Activated CD8-positive, alpha-beta memory T cell treated with anti-CD3 and anti-CD28 coated beads, Interleukin-2, amount 50 U/mL, for 24 hours (primary cell): ENCODE data around the gene COMP.
"Not testable (repeated sequence)": the region's sequence is repeated elsewhere in the genome, so short reads cannot be mapped to it uniquely, and the experiment has no call there.

ENCODE experiments used
- DNase-seq: peaks from one replicate; pipeline ENCODE4 v3.0.0-alpha.2; 2020; ENCODE audit errors: extremely low read depth

The COMP gene

DNA sequence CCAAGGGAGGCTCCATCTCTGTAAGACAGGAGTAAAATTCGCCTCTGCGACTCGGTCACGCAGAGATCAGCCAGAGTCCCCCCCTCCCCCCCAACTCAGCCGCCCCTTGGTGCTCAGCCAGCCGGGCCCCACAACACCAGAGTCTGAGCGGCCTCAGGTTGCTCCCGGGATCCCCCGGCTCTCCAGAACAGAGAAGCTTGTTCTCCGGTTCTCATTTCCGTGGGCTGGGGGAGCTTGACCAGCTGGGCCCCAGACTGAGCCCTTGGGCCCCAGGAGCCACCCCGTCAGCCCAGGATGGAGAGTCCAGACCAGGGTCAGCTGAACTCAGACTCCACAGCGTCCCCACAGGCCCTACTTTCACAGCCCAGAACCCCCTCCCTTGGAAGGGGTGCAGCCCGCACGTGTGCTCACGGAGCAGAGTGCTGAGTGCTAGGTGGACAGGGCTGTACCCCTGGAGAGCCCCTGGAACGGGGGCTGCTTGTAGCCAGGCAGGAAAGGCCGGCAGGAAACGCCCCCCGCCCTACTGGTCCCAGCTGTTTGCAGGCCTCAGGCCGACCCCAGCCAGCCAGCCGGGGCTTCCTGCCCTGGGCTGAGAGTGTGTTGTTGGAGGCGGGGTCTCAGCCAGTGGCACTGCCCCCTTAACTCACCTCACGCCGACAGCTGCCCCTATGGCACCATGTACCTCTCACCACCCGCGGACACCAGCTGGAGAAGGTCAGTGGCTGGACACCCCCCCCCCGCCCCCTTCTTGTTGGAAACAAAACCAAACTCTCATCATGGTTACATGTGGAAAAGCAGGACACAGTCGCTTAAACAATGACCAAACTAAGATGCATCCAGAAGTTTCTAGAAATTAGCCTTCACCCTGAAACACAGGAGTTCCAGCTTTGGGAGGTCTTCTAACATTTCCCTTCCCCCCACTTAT is 44.4 kb downstream of the COMP start:
- DNase-seq = no peak

DNA sequence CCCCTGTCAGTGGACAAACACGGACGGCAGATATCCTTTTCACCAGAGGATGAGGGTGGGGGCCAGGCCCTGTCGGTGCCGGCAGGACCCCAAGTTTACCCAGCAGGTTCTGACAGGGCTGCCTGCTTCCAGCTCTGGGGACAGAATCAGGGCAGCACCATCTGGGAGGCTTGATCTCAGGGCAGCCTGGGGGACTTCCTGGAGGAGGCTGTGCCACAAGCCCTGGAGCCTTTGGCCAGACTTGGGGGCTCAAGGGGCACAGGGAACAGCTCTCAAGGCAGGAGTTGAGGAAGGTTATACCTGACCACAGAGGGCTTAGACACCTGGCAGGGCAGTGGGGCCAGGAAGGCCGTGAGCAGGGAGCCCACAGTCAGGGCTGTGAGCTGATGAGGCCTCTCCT is 45.2 kb downstream of the COMP start:
- DNase-seq = no peak

DNA sequence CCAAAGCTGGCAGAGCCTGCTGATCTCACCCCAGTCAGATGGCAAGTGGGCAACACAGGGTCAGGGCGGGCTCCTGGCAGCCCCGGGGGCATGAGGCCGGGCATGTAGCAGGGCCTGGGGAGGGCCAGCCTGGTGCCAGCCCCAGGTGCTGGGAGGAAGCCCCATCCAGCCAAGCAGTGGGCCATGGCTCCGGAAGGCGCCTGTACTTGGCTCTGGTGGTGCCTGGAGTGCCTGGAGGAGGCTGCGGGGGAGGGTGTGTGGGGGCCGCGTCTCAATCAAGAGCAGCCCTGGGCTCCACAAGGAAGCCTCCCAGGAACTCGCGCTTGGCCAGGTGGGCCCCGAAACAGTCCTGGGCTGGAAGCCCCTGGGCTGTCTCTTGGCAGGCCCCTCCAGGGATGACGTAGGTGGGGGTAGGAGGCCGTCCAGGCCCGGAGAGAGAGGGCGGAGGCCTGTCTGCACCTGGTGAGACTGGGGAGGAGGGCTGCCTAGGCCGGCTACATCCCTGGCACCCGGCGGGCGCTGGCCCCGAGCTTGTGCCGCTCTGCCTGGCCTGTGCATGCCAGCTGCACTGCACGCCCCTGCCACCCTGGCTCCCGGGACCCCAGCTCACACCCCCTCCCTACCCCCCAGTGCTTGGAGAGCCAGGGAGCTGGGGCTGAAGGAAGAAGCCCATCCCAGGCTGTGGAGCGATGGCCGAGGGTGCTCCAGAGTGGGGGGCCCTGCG is 45.9 kb downstream of the COMP start:
- no peak for DNase-seq

DNA sequence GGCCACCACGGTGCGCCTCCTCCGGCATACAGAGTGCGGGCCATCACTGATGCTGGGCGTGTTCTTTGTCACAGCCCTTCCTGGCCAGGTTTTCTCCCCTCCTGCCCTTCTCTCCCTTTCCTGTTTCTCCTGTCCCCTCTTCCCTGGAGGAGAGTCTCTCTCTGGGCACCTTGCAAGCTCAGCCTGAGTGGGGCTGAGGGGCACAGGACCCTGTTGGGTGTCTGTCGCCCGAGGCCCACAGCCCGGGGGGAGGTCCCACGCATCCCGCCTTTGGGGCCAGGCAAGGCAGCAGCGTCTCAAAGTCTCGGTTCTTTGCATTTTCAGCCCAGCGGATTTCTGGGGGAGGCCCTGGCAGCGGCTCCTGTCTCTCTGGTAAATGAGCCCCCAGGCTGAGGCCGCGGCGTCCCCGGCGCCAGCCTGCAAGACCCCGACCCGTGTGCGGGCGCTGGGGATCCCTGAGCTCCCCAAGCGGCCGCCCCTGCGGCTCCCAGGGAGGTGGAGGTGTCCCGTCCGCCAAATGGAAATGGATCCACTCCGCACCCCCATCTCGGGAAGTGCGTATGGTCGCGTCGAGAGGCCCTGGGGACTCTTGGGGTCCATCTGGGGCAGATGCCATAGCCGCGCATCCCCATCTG is 47.2 kb downstream of the COMP start:
- DNase-seq = no peak

DNA sequence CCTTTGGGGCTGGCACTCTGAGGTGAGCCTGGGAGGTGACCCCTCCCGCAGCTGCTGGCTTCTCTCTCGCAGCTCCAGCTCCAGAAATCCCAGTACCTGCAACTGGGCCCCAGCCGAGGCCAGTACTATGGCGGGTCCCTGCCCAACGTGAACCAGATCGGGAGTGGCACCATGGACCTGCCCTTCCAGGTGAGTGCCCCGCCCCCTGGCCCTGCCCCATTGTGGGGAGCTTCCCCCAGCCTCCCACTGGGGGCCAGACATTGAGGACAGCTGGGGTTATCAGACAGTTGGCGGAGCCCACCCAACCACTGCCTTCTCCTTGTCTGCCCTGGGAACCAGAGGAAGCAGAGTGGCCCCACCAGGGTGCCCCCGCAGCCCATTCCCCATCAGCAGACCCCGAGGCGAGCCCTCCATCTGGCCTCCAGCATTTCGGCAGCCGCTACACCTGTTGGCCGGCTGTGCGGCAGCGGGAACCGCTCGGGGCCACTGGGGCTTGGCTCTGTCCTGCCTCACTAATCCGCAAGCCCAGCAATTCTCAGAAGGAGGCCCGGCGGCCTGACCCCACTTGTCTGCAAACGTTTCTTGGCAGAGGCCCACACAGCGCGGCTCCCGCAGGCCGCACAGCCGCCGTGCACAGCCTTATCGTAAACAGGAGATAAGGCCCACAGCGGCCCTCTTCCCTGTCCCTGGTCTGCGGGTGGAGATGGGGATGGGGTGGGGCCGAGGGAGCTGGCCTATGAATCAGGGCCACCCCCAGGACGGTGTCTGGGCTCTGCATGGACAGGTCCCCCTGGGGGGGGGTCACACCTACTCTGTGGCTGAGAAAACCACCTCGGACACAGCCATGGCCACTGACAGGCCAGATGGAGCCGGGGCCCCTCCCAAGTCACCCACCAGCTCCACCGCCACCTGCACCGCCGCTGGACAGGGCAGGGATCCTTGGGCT is 48.0 kb downstream of the COMP start:
- no peak for DNase-seq

DNA sequence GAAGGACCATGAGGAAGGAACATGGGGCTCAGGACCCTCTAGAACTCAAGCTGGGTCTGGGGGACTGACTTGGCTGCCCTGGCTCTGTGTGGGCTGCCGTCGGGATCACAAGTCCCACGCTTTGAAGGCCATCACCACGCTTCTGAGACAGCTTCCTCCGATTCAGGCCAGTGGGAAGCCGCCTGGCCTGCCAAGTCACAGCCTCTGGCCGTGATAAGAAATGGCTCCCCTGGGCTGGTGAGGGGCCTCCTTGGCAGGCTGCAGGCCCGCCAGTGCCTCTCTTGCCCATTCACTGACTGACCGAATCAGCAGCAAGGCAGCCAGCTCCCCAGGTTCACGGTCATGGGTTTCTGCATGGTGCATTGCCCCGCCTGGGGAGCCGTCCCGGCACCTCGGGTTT is 48.8 kb downstream of the COMP start:
- DNase-seq = no peak

DNA sequence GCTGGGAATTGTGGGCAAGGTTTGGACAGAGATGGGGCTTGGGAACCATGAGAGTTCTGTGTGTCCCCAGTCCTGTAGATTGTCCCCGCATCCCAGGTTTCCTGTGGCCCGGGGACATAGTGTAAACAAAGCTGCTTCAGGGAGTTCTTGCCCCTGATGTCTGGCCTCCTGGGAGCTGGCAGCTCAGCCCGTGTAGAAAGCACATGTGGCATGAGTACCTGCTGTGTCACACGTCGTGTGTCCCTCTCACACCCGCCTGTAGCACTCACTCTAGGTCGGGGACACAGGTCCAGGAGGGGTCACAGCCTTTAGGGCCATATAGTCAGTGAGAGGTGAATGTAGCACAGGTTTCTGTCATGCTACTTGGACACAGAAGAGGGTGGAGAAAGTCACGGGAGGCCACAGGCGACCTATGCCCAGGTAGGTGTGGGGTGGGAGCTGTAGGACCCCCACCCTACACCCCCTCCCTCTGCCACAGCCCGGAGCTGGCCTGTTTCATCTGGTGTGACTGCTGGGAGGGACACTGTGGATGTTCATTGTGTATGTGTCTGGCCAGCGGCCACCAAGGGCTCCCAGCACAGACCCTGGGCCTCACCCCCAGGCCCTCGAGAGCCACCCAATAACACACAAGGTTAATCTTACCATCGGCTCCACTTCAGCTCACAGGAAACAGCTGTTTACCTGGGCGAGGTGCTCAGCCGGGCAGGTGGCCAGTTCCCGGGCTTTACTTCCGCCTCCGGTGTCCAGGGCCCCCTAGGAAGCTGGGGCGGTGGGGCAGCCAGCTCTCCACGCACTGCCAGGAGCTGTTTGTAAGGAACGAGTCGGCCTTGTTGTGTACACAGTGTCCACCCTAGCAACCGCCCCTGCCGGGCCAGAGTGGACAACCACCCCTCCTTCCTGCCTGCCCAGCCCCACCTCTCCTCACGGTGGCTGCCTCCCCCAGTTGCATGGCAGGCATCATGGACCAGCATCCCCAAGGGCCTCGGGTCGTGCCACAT is 49.7 kb downstream of the COMP start:
- no peak for DNase-seq

DNA sequence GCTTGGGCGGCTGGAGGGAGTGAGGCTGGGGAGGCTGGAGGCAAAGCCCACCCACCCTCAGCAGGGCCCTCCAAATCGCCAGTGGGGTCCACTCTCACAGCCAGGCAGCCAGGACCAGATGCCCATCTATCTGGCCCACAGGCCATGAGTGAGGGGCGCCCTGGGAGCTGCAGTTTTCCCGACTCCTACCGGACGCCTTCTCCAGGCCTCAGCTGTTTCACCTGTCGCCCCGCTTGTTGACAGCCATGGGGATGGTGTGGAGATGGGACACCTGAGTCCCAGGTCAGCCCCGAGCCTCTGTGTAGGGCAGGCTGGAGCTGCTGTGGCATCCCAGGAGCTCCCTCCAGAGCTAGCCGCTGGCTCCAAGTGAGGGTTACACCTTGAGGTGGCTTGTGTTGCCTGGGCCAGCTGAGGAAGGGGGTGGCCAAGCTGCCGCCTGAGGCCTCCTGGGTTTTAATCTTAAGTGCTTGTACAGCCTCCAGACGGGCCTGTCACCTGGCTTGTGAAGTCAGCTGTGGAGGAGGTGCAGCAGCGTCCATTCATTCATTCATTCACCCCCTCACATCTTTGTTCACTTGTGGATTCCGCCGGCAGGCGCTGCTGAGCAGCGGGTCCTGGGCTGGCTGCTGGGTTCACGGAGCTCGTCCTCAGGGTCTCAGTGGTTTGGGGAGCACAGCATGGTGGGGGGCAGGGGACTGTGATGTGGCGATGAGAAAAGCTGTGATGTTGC is 52.0 kb downstream of the COMP start:
- DNase-seq = no peak

DNA sequence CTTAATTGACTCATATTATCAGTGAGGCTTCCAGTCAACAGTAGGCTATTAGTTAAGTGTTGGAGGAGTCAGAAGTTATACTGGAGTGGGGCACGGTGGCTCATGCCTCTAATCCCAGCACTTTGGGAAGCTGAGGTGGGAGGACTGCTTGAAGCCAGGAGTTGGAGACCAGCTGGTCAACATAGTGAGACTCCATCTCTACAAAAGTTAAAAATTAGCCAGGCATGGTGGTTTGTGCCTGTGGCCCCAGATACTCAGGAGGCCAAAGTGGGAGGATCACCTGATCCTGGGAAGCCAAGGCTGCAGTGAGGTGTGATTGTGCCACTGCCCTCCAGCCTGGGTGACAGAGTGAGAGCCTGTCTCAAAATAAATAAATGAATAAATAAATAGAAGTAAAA is 53.2 kb downstream of the COMP start:
- DNase-seq = no peak

DNA sequence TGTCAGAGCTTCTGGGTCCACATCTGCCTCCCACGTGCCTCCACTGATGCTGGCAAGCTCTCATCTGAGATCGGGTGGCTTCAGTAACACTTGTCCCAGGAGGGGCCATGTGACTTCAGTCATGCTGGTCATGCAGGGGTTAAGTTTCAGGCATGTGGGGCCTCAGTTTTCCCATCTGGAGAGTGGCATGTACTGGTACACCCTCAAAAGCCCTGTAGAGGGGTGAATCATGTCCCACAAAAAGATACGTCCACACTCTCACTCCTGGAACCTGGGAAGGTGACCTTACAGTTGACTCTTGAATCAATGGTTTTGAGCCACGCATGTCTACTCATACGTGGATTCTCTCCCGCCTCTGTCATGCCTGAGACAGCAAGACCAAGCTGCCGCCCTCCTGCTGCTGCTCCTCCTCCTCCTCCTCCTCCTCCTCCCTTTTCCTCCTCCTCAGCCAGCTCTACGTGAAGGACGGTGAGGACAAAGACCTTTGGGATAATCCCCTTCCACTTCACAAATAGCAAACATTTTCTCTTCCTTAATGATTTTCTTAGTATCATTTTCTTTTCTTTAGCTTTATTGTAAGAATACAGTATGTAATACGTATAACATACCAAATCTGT is 53.7 kb downstream of the COMP start:
- no peak for DNase-seq

DNA sequence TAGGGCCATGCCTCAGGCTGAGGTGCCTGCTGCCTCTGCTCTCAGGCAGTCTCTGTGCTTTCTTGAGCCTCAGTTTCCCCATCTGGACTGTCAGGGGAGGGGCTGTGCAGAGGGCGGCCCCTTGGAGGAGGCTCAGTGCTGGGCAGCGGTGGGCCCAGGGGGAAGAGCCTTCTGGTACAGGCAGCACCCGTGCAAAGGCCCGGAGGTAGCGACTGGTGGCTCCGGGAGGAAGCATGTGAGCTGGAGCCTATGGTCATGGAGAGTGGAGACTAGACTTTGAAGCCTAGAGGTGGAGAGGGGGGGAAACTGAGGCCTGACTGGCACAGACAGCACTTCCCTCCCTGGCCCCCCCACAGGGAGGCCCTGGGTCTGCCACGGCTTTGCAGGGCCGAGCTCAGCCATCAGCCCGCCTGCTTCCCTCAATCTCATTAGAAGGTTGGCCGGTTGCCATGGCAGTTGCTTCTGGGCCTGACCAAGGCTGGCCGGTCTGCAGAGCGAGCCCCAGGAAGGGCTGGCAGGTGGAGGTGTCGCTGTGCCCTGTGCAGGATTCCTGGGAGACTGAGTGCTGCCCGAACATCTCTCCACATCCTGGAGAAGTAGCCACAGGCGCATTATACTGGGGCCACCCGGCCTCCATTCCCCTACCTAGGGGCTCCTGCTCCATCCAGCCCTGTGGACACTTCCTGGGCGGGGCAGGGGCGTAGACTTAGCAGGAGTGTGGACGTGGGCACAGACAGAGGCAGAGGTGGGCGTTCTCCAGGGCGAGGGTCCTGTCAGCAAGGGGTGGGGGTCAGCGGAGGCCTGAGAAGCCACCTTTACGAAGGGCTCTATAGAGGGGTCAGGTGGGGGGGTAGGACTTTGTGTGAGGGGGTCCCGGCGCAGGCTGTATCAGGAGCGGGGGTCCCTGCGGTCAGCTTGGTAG is 54.4 kb downstream of the COMP start:
- DNase-seq = no peak

DNA sequence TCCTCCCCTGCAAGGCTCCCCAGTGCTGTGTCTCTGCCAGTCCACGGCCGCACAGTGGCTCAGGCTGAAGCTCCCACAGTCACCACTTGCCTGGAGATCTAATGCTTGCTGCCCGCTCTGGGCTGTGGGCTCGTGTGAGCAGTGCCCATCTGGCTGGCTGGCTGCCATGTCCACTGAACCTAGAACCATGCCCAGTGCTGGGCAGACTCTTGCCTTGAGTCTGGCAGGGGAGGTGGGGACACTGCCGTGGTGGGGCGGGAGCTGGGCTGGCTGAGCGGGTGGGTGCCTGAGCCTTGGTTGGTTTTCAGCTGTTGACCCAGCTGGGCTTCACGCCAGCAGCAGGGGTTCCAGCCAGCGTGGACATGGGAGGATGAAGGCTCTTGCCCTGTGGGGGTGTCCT is 55.4 kb downstream of the COMP start:
- no peak for DNase-seq

DNA sequence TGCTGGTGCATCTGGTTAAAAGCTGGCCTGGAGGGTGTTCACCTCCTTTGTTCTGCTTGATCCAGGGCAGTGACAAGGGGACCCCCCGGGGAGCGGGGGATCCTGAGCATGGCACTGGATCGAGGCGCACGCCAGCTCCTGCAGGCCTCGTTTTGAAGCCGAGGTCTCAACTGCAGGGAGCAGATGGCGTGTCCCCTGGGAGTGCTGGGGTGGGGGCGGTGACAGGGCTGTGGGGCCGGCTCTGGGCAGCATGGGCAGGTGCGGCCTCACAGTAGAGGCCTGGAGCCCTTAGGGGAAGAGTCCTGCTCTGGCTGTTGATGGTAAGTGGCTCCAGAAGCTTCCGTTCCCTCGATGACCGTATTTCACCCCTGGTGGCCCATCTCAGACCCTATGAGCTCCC is 55.8 kb downstream of the COMP start:
- no peak for DNase-seq

DNA sequence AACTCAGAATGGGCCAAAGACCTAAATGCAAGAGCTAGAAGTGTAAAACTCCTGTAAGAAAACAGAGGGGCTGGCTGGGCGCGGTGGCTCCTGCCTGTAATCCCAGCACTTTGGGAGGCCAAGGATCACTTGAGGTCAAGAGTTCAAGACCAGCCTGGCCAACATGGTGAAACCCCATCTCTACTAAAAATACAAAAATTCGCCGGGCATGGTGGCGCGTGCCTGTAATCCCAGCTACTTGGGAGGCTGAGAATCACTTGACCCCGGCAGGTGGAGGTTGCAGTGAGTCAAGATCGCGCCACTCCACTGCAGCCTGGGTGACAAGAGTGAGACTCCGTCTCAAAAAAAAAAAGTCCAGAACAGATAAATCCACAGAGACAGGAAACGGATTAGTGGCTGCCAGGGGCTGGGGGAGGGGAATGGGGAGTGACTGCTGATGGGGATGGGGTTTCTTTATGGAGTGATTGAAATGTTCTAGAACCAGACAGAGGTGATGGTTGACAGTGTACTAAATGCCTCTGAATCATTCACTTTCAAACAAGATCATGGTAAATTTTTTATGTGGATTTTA is 57.3 kb downstream of the COMP start:
- DNase-seq = not testable (repeated sequence)

DNA sequence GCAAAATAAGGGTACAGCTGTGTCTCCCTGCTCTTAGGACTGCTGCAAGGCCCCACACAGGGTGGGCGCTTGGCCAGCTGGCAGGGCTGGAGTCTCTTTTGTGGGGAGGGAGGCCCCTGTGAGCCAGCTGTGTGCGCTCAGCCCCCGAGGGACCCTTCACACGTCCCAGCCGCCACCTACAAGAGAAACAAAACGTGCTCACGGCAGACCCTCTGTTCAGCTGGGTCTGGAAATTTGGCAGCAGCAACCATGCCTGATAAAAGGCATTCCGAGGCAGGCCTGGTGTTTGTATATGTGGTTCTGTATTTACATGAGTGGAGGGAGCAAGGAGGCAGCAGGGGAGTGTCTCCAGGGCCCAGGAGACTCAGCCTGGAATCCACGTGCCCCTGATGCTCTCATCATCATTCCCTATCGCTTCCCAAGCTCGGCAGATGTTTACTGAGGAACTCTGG is 57.9 kb downstream of the COMP start:
- no peak for DNase-seq
